HG03460 (cell line): ENCODE data around the gene IPO13.

ENCODE experiments used
- ATAC-seq: cut with Tn5 transposase; IDR thresholded peaks from one replicate; pipeline ENCODE4 v1.9.1; 2021; ENCODE audit not compliant: unreplicated experiment

Gene IPO13

GRCh38 chr1:43930168-43930948 lies 16.4 kb upstream of the IPO13 start:
- ATAC-seq, result no peak

- no peak for ATAC-seq
These were observed 15.8 kb upstream of the IPO13 start for GRCh38 chr1:43930949-43931275.

GRCh38 chr1:43931711-43932660 lies 14.8 kb upstream of the IPO13 start:
- no peak for ATAC-seq

GRCh38 chr1:43932786-43933385 lies 13.9 kb upstream of the IPO13 start:
- no peak for ATAC-seq

- ATAC-seq, result no peak
These were observed 13.2 kb upstream of the IPO13 start, which contains the start of gene ARTN for GRCh38 chr1:43933386-43934100. ARTN (plus strand) TSS chr1:43933801; CDS start chr1:43935657, 1,856 bp downstream.

GRCh38 chr1:43934101-43934985 lies 12.4 kb upstream of the IPO13 start:
- no peak for ATAC-seq

GRCh38 chr1:43934986-43935324 lies 11.8 kb upstream of the IPO13 start:
- no peak for ATAC-seq

GRCh38 chr1:43935711-43936427 lies 10.9 kb upstream of the IPO13 start:
- no peak for ATAC-seq

- ATAC-seq, result no peak
These were observed 10.2 kb upstream of the IPO13 start for GRCh38 chr1:43936431-43937151.

- ATAC-seq, result no peak
These were observed 9.4 kb upstream of the IPO13 start for GRCh38 chr1:43937179-43937865.

- no peak for ATAC-seq
These were observed 8.4 kb upstream of the IPO13 start for GRCh38 chr1:43938383-43938782.

- ATAC-seq, result no peak
These were observed 7.7 kb upstream of the IPO13 start for GRCh38 chr1:43938892-43939587.

- no peak for ATAC-seq
These were observed 4.3 kb upstream of the IPO13 start for GRCh38 chr1:43942411-43942810.

- no peak for ATAC-seq
These were observed 1.9 kb upstream of the IPO13 start for GRCh38 chr1:43944860-43945259.

GRCh38 chr1:43945674-43946235 lies 995 bp upstream of the IPO13 start:
- no peak for ATAC-seq

GRCh38 chr1:43947061-43947873 lies 517 bp downstream of the IPO13 start:
- ATAC-seq, result peak; percentile 21
